HUDEP-2 (cell line): Measurements from ENCODE around the gene SNX22.

Experiments
- DNase-seq, 76 experiments: peaks; one replicate each; lab custom pipeline; 2025; ENCODE audit not compliant: unreplicated experiment in 76 of 76; lab: John Stamatoyannopoulos, UW

Gene SNX22

GRCh38 chr15:64191971-64192830 lies 40.7 kb downstream of the SNX22 start:
- no peak for DNase-seq

GRCh38 chr15:64193971-64194370 lies 42.4 kb downstream of the SNX22 start:
- no peak for DNase-seq

- no peak for DNase-seq
Measured at GRCh38 chr15:64197425-64197824, 45.9 kb downstream of the SNX22 start.

- DNase-seq = peak in 9 of 76 experiments; percentile 4 to 38 (median 24)
Measured at GRCh38 chr15:64205202-64205601, 53.7 kb downstream of the SNX22 start.
